NCI-H2029 (cell line): Measurements from ENCODE around the gene SPAG16.

Source experiments
- DNase-seq: peaks from one replicate; lab custom pipeline; 2025; lab: John Stamatoyannopoulos, UW

SPAG16 gene

GRCh38 chr2:214277880-214278279 is 993.6 kb downstream of the SPAG16 start:
- DNase-seq: no peak

GRCh38 chr2:214286011-214286410 is 1001.7 kb downstream of the SPAG16 start:
- DNase-seq: no peak

GRCh38 chr2:214293593-214293992 is 1009.3 kb downstream of the SPAG16 start:
- no peak for DNase-seq

DNA sequence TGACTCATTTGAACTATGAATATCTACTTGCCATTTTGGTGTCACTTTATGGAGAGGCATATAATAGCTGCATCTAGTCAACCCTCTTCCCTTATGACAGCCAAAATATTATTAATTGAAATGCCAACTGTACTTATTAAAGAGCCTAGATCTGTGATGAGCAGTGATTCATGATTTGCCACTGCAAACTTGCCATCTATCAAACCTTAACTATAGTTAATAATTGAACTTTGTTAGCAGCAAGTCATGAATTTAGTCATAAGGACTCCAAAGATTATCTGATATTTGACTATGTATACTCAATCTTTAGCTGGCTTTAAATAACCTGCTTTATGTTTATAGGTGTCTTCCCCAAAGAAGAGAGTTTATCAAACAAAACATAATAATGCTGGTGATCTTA is 1010.2 kb downstream of the SPAG16 start:
- DNase-seq: no peak

GRCh38 chr2:214297423-214297822 is 1013.2 kb downstream of the SPAG16 start:
- no peak for DNase-seq

DNA sequence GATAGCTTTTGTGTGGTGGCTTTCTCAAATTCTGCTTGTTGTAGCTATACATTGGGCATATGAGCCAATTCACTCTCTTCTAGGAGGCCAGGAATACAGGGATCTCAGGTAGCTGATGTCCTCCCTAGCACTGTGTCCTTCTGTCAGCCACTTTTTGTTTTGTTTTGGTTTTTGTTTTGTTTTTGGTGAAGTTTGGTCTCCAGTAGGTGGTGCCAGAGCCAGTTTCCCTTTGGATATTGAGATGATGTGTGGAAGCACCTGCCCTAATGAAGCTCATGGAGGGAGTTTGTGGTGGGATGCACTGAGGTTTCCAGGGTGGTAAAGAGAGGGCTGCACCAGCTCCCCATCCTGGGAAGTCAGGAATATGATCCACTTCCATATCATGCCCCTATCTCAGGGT is 1026.1 kb downstream of the SPAG16 start:
- DNase-seq: no peak

GRCh38 chr2:214311031-214311533 is 1026.8 kb downstream of the SPAG16 start:
- DNase-seq: no peak

DNA sequence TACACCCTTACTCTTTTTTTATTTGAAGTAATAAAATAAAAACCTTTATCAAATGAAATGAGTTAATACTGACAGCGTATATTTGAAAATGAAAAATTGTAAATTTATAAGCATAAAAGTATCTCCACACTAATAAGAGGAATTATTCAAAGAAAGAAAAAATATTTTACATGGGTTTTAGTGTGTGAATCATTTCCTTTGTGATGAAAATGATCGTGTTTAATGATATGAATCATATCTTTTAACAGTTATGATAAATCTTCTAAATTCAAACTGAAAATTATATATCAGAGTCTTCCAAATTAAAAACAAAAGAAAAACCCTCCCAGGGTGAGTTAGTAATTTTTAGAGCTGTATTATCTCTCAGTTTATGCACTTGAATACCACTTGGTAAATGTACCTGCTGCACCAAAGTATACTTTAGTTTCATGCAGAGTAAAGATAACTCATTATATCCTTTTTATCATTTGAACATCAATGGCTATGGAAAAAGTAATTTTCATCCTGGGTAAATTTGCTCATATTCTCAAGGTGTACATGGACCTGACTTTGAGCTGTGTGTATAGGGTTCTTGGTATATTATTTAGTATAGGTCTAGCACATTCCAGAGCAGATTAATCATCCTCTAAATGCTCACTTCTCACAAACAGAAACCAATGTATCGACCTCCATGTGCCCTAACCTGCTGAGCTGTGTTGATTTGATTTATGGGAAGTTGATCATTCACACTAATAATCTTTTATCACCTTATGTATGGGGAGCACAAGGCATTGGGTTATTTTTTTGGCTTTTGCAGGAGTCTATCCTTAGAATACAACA is 1027.9 kb downstream of the SPAG16 start:
- DNase-seq: no peak

DNA sequence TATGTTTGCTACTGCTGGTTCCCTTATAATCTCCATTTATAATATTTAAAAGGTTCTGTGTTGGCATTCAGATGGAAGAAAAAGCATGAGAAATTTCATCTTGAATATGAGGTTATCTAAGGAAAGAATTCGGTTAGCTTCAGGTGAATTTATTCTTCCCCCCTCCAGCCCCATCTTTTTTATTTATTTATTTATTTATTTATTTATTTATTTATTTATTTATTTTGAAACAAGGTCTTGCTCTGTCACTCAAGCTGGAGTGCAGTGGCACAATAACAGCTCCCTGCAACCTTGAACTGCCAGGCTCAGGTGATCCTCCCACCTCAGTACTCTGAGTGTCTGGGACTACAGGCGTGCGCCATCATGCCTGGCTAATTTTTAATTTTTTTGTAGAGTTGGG is 1031.1 kb downstream of the SPAG16 start:
- DNase-seq: no peak

GRCh38 chr2:214320211-214320610 is 1035.9 kb downstream of the SPAG16 start:
- no peak for DNase-seq

- no peak for DNase-seq
Observed at GRCh38 chr2:214322662-214323061, 1038.4 kb downstream of the SPAG16 start.

- no peak for DNase-seq
Observed at GRCh38 chr2:214325404-214325803, 1041.1 kb downstream of the SPAG16 start.

DNA sequence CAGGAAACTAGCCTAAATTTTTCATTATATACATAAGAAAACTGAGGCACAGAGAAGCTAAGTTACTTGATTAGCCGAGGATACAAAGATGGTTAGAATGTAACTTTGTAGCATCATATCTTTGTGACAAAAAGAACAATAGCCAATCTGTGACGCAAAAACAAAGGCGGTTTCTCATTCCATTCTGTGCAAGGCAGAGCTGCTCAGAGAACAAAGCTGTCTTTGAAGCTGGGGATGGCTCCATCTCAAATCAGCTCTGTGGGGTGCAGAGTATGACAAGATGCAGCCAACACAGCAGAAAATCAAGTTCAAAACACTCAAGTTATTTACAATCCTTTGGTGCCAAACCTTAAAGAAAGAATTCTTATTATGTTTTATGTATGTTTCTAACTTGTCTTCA is 1044.7 kb downstream of the SPAG16 start:
- DNase-seq: no peak

- no peak for DNase-seq
Observed at GRCh38 chr2:214341646-214342045, 1057.4 kb downstream of the SPAG16 start.

GRCh38 chr2:214358506-214358905 is 1074.2 kb downstream of the SPAG16 start:
- DNase-seq: no peak

- no peak for DNase-seq
Observed at GRCh38 chr2:214361116-214361515, 1076.9 kb downstream of the SPAG16 start.

DNA sequence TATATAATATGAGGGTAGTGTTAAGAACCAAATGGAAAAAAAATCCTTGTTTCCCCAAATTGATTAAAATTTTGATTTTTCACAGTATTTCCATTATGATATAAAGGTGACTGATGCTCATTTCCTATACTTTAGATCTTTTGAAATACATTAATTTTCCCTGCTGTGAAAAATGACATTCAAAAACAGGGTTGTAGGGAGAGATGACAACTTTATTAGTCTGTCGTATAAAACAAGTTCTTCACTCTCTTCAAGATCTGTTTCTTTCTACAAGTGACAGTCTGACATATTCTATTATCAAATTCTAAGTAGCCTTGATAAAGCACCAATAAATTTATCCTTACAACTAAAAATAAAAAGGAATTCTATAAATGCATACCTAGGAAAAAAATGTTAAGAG is 1081.3 kb downstream of the SPAG16 start:
- DNase-seq: no peak

DNA sequence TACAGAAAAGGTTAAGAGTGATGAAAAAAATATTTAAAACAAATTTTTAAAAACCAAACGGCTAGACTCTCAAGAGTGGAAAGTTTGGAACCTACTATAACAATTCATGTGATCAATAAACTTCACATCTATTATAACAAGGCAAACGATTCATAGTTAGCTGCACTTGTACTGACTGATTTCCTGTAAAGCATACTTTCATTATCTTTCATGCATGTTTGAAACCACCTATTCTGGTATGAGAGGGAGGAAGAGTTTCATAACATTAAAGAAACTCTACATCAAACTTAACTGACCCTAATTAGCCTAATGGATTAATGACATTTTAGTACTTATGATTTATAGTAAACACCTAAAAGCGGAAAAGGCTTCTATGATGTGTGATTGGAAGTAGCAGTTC is 1082.9 kb downstream of the SPAG16 start:
- no peak for DNase-seq

DNA sequence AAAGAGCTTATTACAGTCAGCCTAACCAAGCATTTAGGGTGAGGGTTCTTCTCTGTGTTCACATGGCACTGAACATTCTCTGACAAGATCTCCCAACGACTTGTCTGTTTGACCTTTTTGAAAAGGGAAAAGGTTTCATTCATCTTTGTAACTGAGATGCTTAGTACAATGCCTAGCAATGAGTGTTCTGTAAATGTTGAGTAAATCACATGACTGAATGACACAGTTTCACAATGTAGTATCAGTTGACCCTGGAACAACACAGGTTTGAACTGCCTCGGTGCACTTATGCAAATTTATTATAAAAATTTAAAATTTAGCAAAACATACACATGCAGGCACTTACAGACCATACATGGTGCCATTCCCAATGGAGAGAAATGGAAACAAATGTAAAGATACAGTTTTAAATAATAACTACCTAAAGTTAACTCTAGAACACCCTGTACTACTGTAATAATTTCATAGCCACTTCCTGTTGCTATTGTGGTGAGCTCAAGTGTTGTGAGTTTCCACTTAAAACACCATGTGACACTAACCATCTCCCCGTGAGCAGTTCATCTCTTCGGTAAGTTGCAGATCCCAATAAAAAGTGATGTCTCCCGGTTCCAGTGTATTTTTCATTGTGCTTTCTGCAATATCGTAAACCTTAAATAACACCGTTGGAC is 1092.5 kb downstream of the SPAG16 start:
- DNase-seq: peak; percentile 68

DNA sequence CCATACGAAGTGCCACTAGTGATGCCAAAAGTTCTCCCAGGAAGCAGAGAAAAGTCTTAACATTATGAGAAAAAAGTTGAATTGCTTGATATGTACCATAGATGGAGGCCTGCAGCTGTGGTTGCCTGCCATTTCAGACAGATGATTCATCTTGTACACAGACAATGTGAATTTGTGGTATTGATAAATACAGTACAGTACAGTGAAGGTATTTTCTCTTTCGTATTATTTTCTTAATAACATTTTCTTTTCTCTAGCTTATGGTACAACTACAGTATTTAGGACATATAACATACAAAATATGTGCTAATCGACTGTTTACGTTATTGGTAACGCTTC is 1093.0 kb downstream of the SPAG16 start:
- no peak for DNase-seq

DNA sequence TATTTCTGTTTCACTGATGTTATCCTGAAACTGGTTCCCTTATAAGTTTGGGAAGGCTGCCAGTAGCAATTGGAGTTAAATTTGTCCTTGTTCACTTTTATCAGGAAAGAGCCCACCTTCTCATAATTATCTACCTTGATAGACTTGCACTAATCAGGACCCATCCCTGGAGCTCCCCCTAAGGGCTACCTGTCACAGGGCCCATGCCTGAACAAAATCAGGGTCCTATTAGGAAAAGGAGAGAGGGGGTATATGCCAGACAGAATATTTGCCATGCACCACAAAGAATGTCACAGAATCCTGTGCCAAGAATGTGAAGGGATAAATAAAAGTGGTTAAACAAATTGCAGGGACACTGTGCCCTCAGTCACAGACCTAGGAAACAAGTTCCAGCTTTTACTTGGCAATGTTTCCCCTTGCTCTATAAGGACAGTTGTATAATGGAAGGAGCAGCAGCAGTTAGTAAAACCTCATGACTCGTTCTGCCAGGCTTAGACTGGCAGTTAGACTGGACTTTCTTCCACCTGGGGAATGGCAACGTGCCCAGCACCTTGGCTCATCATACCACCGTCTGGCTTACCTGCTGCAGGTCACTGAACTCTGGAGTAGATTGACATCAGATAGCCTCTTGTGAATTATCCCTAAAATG is 1094.3 kb downstream of the SPAG16 start:
- peak; percentile 83 for DNase-seq

GRCh38 chr2:214379227-214379626 is 1095.0 kb downstream of the SPAG16 start:
- peak; percentile 0 for DNase-seq

- DNase-seq: no peak
Observed at GRCh38 chr2:214380681-214381080, 1096.4 kb downstream of the SPAG16 start.
